GM23338 (cell line): ENCODE data around the gene TGFBI. TPM values are rescaled to one million over a fixed set of nuclear protein-coding genes. Genes with fewer than 3 reads are reported as not detected.

Experiments used
- ATAC-seq: fragments of 200-7000 bp; cut with Tn5 transposase; 3 replicates; pipeline ENCODE4 v1.9.1; 2020
- DNase-seq: peaks from one replicate; pipeline ENCODE4 v3.0.0-alpha.2; 2015; ENCODE audit warnings: low spot score
- H2AFZ ChIP-seq: fragments of 200-600 bp; sonication (generic); 2 replicates; pipeline ENCODE4 v1.8.0; 2016; ENCODE audit warnings: antibody characterized with exemption, mild to moderate bottlenecking, moderate library complexity
- H3F3A ChIP-seq: fragments of 200-600 bp; sonication (generic); replicated peaks from 2 replicates; pipeline ENCODE4 v1.8.0; 2017; ENCODE audit warnings: antibody characterized with exemption, mixed run types, low read depth
- H3K27ac ChIP-seq: fragments of 200-600 bp; sonication (generic); 2 replicates; pipeline ENCODE4 v1.6.1; 2016; ENCODE audit warnings: low read depth
- H3K27me3 ChIP-seq: fragments of 200-600 bp; sonication (generic); 2 replicates; pipeline ENCODE4 v1.8.0; 2016; ENCODE audit warnings: mild to moderate bottlenecking, mixed run types, moderate library complexity; ENCODE audit not compliant: insufficient read depth
- H3K36me3 ChIP-seq: fragments of 200-600 bp; sonication (generic); 2 replicates; pipeline ENCODE4 v1.8.0; 2016; ENCODE audit warnings: mild to moderate bottlenecking; ENCODE audit not compliant: insufficient read depth
- H3K4me1 ChIP-seq: fragments of 200-600 bp; sonication (generic); 2 replicates; pipeline ENCODE4 v1.8.0; 2016; ENCODE audit warnings: mild to moderate bottlenecking, moderate library complexity; ENCODE audit not compliant: insufficient read depth
- H3K4me2 ChIP-seq: fragments of 200-600 bp; sonication (generic); 2 replicates; pipeline ENCODE4 v1.7.1; 2017; ENCODE audit warnings: mixed run types
- H3K4me3 ChIP-seq: fragments of 200-600 bp; sonication (generic); 2 replicates; pipeline ENCODE4 v1.6.1; 2016; ENCODE audit warnings: mixed run types
- H3K79me2 ChIP-seq: fragments of 200-600 bp; sonication (generic); replicated peaks from 2 replicates; pipeline ENCODE4 v1.8.0; 2017; ENCODE audit warnings: mild to moderate bottlenecking; ENCODE audit not compliant: insufficient read depth
- H3K9me2 ChIP-seq: fragments of 200-600 bp; sonication (generic); 2 replicates; pipeline ENCODE4 v1.8.0; 2017; ENCODE audit not compliant: insufficient read depth
- H4K20me1 ChIP-seq: fragments of 200-600 bp; sonication (generic); replicated peaks from 2 replicates; pipeline ENCODE4 v1.8.0; 2017; ENCODE audit warnings: mild to moderate bottlenecking; ENCODE audit not compliant: insufficient read depth
- H3K27ac Mint-ChIP-seq: 2 replicates; pipeline ENCODE4 v1.8.0; 2020; ENCODE audit warnings: inconsistent platforms, mild to moderate bottlenecking, moderate library complexity, mixed read lengths
- H3K27me3 Mint-ChIP-seq: 3 replicates; pipeline ENCODE4 v1.8.0; 2022; ENCODE audit warnings: low read depth, mild to moderate bottlenecking, moderate library complexity, mixed read lengths, inconsistent platforms; ENCODE audit not compliant: insufficient read depth, poor library complexity
- H3K36me3 Mint-ChIP-seq: 3 replicates; pipeline ENCODE4 v1.8.0; 2021; ENCODE audit warnings: low read depth, mild to moderate bottlenecking, inconsistent platforms, moderate library complexity, mixed read lengths
- H3K4me1 Mint-ChIP-seq: 3 replicates; pipeline ENCODE4 v1.8.0; 2020; ENCODE audit warnings: mild to moderate bottlenecking, inconsistent platforms, mixed read lengths
- H3K4me3 Mint-ChIP-seq: 3 replicates; pipeline ENCODE4 v1.8.0; 2021; ENCODE audit warnings: moderate library complexity, mild to moderate bottlenecking, inconsistent platforms, mixed read lengths
- H3K9me3 Mint-ChIP-seq: 3 replicates; pipeline ENCODE4 v1.8.0; 2020; ENCODE audit warnings: moderate library complexity, mild to moderate bottlenecking, inconsistent platforms, mixed read lengths
- CREB1 ChIP-seq: fragments of 250-450 bp; sonication (Bioruptor Pico); IDR thresholded peaks from 2 replicates; pipeline ENCODE4 v1.5.0; 2020; ENCODE audit warnings: low read depth, mild to moderate bottlenecking, moderate library complexity
- EZH2 ChIP-seq: fragments of 200-600 bp; sonication (generic); IDR thresholded peaks from one replicate; pipeline ENCODE4 v1.8.0; 2017; ENCODE audit warnings: antibody characterized with exemption, mild to moderate bottlenecking, low read depth; ENCODE audit not compliant: unreplicated experiment
- EZH2phosphoT487 ChIP-seq: fragments of 200-600 bp; sonication (generic); IDR thresholded peaks from one replicate; pipeline ENCODE4 v1.8.1; 2018; ENCODE audit warnings: antibody characterized with exemption; ENCODE audit not compliant: unreplicated experiment
- POLR2AphosphoS5 ChIP-seq: IDR thresholded peaks from 2 replicates; pipeline ENCODE4 v1.6.1; 2016; ENCODE audit warnings: antibody characterized with exemption, low read depth
- STAT1 ChIP-seq: IDR thresholded peaks from one replicate; pipeline ENCODE4 v1.6.1; 2016; ENCODE audit warnings: antibody characterized with exemption; ENCODE audit not compliant: unreplicated experiment
- ZNF331 ChIP-seq: fragments of 250-450 bp; sonication (Bioruptor Pico); IDR thresholded peaks from 2 replicates; pipeline ENCODE4 v1.5.0; 2020; ENCODE audit warnings: low read depth, mild to moderate bottlenecking, moderate library complexity
- polyA plus RNA-seq: library from polyadenylated mRNA; unstranded; fragments of >200 nt; fragmentation: Nextera tagmentation; extraction: Ambion mirVana; gene quantifications from 2 replicates; pipeline ENCODE4 v1.2.1, GENCODE V29; 2016
- total RNA-seq: library from RNA; depleted of rRNA; stranded (reverse); fragments of >200 nt; shearing (Covaris generic); gene quantifications from 2 replicates; pipeline ENCODE4 v1.2.3, GENCODE V29; 2014
- TF ChIP-seq, protein P1 (sequence below): IDR thresholded peaks from one replicate; pipeline ENCODE4 v1.6.1; 2018; ENCODE audit warnings: antibody characterized with exemption; ENCODE audit not compliant: unreplicated experiment
- TF ChIP-seq, protein P2 (sequence below): IDR thresholded peaks from 2 replicates; pipeline ENCODE4 v1.6.1; 2016; ENCODE audit warnings: antibody characterized with exemption
- TF ChIP-seq, protein P3 (sequence below), 2 experiments: fragments of 200-600 bp in 1 of 2; sonication (generic) in 1 of 2; conservative IDR thresholded peaks; 2 replicates each; pipeline versions ENCODE4 v1.5.1 to v1.6.1; 2016 to 2017; ENCODE audit warnings: antibody characterized with exemption in 2 of 2, low read depth in 2 of 2, mild to moderate bottlenecking in 2 of 2, moderate library complexity in 1 of 2
- TF ChIP-seq, protein P4 (sequence below): fragments of 250-450 bp; sonication (Bioruptor Pico); IDR thresholded peaks from 2 replicates; pipeline ENCODE4 v1.5.0; 2020; ENCODE audit warnings: mild to moderate bottlenecking, moderate library complexity

The TGFBI gene
- total and polyA plus RNA-seq, 2 experiments from 2014 or later = 8.9 to 9.4 TPM

DNA sequence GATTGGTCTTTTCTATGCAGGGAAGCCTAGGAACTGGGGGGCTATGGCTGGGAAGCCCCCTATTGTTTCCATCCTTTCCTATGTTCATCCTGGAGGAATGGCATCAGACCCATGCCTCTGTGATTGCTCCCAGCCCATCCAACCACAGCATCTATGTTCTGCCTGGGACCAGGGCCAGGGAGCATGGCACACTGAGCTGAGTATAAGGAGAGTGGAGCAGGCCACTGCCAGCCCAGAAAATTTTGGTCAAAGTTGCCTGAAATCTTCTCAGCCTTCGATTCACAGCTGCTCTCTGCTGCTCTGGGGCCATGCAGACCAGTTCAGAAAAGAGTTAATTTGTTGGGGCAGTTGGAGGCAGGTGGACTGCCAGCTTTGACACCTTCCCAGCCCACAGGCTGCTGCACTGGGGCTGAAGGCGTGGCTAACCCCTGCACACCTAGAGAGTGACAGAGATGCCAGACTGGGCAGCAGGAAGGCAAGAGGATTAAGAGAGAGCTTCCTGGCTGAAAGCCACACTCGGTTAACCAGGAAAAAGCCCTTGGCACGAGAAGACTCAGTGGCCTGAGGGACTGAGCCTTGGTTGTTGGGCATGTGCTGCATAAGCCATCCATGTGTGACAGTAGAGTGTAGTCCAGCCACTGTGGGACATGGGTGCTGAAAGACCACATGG lies 12.1 kb downstream of the TGFBI start (continued):
- TF ChIP-seq, protein P1, sequence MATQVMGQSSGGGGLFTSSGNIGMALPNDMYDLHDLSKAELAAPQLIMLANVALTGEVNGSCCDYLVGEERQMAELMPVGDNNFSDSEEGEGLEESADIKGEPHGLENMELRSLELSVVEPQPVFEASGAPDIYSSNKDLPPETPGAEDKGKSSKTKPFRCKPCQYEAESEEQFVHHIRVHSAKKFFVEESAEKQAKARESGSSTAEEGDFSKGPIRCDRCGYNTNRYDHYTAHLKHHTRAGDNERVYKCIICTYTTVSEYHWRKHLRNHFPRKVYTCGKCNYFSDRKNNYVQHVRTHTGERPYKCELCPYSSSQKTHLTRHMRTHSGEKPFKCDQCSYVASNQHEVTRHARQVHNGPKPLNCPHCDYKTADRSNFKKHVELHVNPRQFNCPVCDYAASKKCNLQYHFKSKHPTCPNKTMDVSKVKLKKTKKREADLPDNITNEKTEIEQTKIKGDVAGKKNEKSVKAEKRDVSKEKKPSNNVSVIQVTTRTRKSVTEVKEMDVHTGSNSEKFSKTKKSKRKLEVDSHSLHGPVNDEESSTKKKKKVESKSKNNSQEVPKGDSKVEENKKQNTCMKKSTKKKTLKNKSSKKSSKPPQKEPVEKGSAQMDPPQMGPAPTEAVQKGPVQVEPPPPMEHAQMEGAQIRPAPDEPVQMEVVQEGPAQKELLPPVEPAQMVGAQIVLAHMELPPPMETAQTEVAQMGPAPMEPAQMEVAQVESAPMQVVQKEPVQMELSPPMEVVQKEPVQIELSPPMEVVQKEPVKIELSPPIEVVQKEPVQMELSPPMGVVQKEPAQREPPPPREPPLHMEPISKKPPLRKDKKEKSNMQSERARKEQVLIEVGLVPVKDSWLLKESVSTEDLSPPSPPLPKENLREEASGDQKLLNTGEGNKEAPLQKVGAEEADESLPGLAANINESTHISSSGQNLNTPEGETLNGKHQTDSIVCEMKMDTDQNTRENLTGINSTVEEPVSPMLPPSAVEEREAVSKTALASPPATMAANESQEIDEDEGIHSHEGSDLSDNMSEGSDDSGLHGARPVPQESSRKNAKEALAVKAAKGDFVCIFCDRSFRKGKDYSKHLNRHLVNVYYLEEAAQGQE = no peak
- TF ChIP-seq CREB1 (CRISPR knock-in tag) (no peak), EZH2phosphoT487 (no peak), ZNF331 (CRISPR knock-in tag) (no peak), STAT1 (no peak), POLR2AphosphoS5 (no peak)

DNA sequence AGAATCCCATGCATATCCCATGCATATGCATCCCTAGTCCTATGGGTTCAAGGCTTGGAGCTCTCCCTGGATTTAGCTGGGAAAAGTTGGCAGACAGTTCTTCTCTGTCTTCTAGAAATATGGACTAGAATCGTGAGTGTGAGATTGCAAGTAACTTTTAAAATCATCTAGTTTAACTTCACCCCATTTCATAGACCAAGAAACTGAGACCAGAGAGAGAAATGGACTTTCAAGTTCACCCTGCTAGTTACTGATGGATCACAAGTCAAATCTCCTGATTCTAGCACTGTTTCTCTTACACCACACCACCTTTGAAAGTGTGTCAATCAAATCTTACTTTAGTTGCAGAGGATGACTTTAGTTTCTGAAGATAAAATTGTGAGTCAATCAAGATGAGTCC lies 13.4 kb downstream of the TGFBI start:
- Histone ChIP-seq H3K4me3 (no peak overlapping the region), H3K36me3 (no peaks in the 10 kb centered on the region), H3K4me2 (no peak overlapping the region), H3K79me2 (no peaks in the 10 kb centered on the region), H3K27ac (no peak overlapping the region), H2AFZ (no peak overlapping the region), H3K4me1 (no peaks in the 10 kb centered on the region), H3K9me2 (no peaks in the 10 kb centered on the region), H3K27me3 (no peaks in the 10 kb centered on the region), H4K20me1 (no peaks in the 10 kb centered on the region), H3F3A (no peaks in the 10 kb centered on the region)
- no peak for DNase-seq
- peaks cover 6% of the 10 kb centered on the region; the same call in 2 of the 3 replicates for H3K9me3 Mint-ChIP-seq
- no peak overlapping the region for H3K27ac Mint-ChIP-seq
- H3K4me1 Mint-ChIP-seq = peaks cover 12% of the 10 kb centered on the region
- H3K4me3 Mint-ChIP-seq = no peak overlapping the region
- H3K36me3 Mint-ChIP-seq = peaks cover 7% of the 10 kb centered on the region; the same call in 1 of the 3 replicates
- H3K27me3 Mint-ChIP-seq = peaks cover 9% of the 10 kb centered on the region
- ATAC-seq = no peak
- TF ChIP-seq, protein P2, sequence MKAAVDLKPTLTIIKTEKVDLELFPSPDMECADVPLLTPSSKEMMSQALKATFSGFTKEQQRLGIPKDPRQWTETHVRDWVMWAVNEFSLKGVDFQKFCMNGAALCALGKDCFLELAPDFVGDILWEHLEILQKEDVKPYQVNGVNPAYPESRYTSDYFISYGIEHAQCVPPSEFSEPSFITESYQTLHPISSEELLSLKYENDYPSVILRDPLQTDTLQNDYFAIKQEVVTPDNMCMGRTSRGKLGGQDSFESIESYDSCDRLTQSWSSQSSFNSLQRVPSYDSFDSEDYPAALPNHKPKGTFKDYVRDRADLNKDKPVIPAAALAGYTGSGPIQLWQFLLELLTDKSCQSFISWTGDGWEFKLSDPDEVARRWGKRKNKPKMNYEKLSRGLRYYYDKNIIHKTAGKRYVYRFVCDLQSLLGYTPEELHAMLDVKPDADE = no peak
- TF ChIP-seq, protein P3, sequence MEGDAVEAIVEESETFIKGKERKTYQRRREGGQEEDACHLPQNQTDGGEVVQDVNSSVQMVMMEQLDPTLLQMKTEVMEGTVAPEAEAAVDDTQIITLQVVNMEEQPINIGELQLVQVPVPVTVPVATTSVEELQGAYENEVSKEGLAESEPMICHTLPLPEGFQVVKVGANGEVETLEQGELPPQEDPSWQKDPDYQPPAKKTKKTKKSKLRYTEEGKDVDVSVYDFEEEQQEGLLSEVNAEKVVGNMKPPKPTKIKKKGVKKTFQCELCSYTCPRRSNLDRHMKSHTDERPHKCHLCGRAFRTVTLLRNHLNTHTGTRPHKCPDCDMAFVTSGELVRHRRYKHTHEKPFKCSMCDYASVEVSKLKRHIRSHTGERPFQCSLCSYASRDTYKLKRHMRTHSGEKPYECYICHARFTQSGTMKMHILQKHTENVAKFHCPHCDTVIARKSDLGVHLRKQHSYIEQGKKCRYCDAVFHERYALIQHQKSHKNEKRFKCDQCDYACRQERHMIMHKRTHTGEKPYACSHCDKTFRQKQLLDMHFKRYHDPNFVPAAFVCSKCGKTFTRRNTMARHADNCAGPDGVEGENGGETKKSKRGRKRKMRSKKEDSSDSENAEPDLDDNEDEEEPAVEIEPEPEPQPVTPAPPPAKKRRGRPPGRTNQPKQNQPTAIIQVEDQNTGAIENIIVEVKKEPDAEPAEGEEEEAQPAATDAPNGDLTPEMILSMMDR (conservative IDR thresholded peaks at IDR 0.05; ENCODE audit: low read depth in 2 of 2) = no peak
- TF ChIP-seq EZH2 (no peak), STAT1 (no peak), ZNF331 (CRISPR knock-in tag) (no peak)
- TF ChIP-seq, protein P4, sequence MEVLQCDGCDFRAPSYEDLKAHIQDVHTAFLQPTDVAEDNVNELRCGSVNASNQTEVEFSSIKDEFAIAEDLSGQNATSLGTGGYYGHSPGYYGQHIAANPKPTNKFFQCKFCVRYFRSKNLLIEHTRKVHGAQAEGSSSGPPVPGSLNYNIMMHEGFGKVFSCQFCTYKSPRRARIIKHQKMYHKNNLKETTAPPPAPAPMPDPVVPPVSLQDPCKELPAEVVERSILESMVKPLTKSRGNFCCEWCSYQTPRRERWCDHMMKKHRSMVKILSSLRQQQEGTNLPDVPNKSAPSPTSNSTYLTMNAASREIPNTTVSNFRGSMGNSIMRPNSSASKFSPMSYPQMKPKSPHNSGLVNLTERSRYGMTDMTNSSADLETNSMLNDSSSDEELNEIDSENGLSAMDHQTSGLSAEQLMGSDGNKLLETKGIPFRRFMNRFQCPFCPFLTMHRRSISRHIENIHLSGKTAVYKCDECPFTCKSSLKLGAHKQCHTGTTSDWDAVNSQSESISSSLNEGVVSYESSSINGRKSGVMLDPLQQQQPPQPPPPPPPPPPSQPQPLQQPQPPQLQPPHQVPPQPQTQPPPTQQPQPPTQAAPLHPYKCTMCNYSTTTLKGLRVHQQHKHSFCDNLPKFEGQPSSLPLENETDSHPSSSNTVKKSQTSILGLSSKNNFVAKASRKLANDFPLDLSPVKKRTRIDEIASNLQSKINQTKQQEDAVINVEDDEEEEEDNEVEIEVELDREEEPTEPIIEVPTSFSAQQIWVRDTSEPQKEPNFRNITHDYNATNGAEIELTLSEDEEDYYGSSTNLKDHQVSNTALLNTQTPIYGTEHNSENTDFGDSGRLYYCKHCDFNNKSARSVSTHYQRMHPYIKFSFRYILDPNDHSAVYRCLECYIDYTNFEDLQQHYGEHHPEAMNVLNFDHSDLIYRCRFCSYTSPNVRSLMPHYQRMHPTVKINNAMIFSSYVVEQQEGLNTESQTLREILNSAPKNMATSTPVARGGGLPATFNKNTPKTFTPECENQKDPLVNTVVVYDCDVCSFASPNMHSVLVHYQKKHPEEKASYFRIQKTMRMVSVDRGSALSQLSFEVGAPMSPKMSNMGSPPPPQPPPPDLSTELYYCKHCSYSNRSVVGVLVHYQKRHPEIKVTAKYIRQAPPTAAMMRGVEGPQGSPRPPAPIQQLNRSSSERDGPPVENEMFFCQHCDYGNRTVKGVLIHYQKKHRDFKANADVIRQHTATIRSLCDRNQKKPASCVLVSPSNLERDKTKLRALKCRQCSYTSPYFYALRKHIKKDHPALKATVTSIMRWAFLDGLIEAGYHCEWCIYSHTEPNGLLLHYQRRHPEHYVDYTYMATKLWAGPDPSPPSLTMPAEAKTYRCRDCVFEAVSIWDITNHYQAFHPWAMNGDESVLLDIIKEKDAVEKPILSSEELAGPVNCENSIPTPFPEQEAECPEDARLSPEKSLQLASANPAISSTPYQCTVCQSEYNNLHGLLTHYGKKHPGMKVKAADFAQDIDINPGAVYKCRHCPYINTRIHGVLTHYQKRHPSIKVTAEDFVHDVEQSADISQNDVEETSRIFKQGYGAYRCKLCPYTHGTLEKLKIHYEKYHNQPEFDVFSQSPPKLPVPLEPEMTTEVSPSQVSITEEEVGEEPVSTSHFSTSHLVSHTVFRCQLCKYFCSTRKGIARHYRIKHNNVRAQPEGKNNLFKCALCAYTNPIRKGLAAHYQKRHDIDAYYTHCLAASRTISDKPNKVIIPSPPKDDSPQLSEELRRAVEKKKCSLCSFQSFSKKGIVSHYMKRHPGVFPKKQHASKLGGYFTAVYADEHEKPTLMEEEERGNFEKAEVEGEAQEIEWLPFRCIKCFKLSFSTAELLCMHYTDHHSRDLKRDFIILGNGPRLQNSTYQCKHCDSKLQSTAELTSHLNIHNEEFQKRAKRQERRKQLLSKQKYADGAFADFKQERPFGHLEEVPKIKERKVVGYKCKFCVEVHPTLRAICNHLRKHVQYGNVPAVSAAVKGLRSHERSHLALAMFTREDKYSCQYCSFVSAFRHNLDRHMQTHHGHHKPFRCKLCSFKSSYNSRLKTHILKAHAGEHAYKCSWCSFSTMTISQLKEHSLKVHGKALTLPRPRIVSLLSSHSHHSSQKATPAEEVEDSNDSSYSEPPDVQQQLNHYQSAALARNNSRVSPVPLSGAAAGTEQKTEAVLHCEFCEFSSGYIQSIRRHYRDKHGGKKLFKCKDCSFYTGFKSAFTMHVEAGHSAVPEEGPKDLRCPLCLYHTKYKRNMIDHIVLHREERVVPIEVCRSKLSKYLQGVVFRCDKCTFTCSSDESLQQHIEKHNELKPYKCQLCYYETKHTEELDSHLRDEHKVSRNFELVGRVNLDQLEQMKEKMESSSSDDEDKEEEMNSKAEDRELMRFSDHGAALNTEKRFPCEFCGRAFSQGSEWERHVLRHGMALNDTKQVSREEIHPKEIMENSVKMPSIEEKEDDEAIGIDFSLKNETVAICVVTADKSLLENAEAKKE (CRISPR knock-in tag) = no peak
